ENCODE results near the gene XCL2. TPM values are rescaled to one million over a fixed set of nuclear protein-coding genes. Genes with fewer than 3 reads are reported as not detected.

The XCL2 gene
- total and polyA plus RNA-seq, 2 donors = 6.1 to 15.4 TPM

GRCh38 chr1:168512864-168513595 is 30.8 kb downstream of the XCL2 start:
- no peak overlapping the region for H3K4me3 ChIP-seq (ENCODE audit: low read length in 2 of 2)
- no peaks in the 10 kb centered on the region for H3K27me3 ChIP-seq (ENCODE audit: control insufficient read depth in 2 of 2, insufficient read depth in 1 of 2, low read length in 1 of 2)
- DNase-seq (ENCODE audit: low read depth in 6 of 9, low spot score in 9 of 9) = peak in 2 of 9 donors; percentile 32 to 67
- H3K4me1 ChIP-seq (ENCODE audit: control insufficient read depth in 2 of 2, insufficient read depth in 2 of 2, low read length in 2 of 2) = peaks cover 16 to 30% of the 10 kb centered on the region in 2 donors
- H3K27ac ChIP-seq (ENCODE audit: low read depth in 1 of 2, low read length in 1 of 2) = no peak overlapping the region
- no peaks in the 10 kb centered on the region for H3K36me3 ChIP-seq (ENCODE audit: control insufficient read depth in 2 of 2, insufficient read depth in 2 of 2, low read length in 1 of 2)
- WGBS = 65% methylated on average over 13 of the region's 13 CpGs
- no peaks in the 10 kb centered on the region for H3K9me3 ChIP-seq (ENCODE audit: control insufficient read depth in 2 of 2, insufficient read depth in 1 of 2, low read length in 1 of 2)

GRCh38 chr1:168509875-168510791 is 33.7 kb downstream of the XCL2 start:
- no peaks in the 10 kb centered on the region for H3K36me3 ChIP-seq (ENCODE audit: control insufficient read depth in 2 of 2, insufficient read depth in 2 of 2, low read length in 1 of 2)
- 93% methylated on average over 13 of the region's 13 CpGs for WGBS
- no peaks in the 10 kb centered on the region for H3K27me3 ChIP-seq (ENCODE audit: control insufficient read depth in 2 of 2, insufficient read depth in 1 of 2, low read length in 1 of 2)
- H3K9me3 ChIP-seq (ENCODE audit: control insufficient read depth in 2 of 2, insufficient read depth in 1 of 2, low read length in 1 of 2) = no peaks in the 10 kb centered on the region
- H3K4me1 ChIP-seq (ENCODE audit: control insufficient read depth in 2 of 2, insufficient read depth in 2 of 2, low read length in 2 of 2) = peaks cover 16 to 29% of the 10 kb centered on the region in 2 donors
- no peak for DNase-seq (ENCODE audit: low read depth in 6 of 9, low spot score in 9 of 9)
- H3K4me3 ChIP-seq (ENCODE audit: low read length in 2 of 2) = no peak overlapping the region
- H3K27ac ChIP-seq (ENCODE audit: low read depth in 1 of 2, low read length in 1 of 2) = no peak overlapping the region

DNA sequence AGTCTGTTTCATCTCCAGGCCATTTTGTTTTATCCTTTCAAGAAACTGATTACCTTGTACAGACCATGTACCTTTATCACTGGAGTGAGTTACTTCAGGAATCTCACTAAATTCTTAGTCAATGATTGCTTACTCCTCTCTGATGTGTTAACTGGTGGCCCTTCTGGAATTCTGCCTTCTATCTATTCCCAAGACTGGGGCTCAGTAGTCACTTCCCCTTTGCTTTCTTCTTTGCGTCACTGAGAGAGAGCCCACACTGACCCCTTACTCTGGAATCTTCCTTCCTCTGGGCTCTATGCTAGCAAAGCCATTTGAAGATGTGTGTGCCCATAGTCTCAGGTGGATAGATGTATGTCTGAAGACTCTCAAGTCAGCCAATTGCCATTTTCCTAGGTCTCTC is 34.6 kb downstream of the XCL2 start:
- H3K9me3 ChIP-seq (ENCODE audit: control insufficient read depth in 2 of 2, insufficient read depth in 1 of 2, low read length in 1 of 2) = no peaks in the 10 kb centered on the region
- no peak overlapping the region for H3K27ac ChIP-seq (ENCODE audit: low read depth in 1 of 2, low read length in 1 of 2)
- H3K36me3 ChIP-seq (ENCODE audit: control insufficient read depth in 2 of 2, insufficient read depth in 2 of 2, low read length in 1 of 2) = no peaks in the 10 kb centered on the region
- H3K4me1 ChIP-seq (ENCODE audit: control insufficient read depth in 2 of 2, insufficient read depth in 2 of 2, low read length in 2 of 2) = peaks cover 11 to 26% of the 10 kb centered on the region in 2 donors
- H3K4me3 ChIP-seq (ENCODE audit: low read length in 2 of 2) = no peak overlapping the region
- no peak for DNase-seq (ENCODE audit: low read depth in 6 of 9, low spot score in 9 of 9)
- 98% methylated on average over 1 of the region's 1 CpG for WGBS
- no peaks in the 10 kb centered on the region for H3K27me3 ChIP-seq (ENCODE audit: control insufficient read depth in 2 of 2, insufficient read depth in 1 of 2, low read length in 1 of 2)

GRCh38 chr1:168507828-168508227 is 36.0 kb downstream of the XCL2 start:
- Histone ChIP-seq H3K36me3 (ENCODE audit: control insufficient read depth in 2 of 2, insufficient read depth in 2 of 2, low read length in 1 of 2) (no peaks in the 10 kb centered on the region), H3K9me3 (ENCODE audit: control insufficient read depth in 2 of 2, insufficient read depth in 1 of 2, low read length in 1 of 2) (no peaks in the 10 kb centered on the region), H3K27me3 (ENCODE audit: control insufficient read depth in 2 of 2, insufficient read depth in 1 of 2, low read length in 1 of 2) (no peaks in the 10 kb centered on the region), H3K4me1 (ENCODE audit: control insufficient read depth in 2 of 2, insufficient read depth in 2 of 2, low read length in 2 of 2) (peaks cover 0 to 12% of the 10 kb centered on the region in 2 donors), H3K27ac (ENCODE audit: low read depth in 1 of 2, low read length in 1 of 2) (no peak overlapping the region), H3K4me3 (ENCODE audit: low read length in 2 of 2) (no peak overlapping the region)
- WGBS = 96% methylated on average over 4 of the region's 4 CpGs
- no peak for DNase-seq (ENCODE audit: low read depth in 6 of 9, low spot score in 9 of 9)

- Histone ChIP-seq H3K27ac (ENCODE audit: low read depth in 1 of 2, low read length in 1 of 2) (no peak overlapping the region), H3K9me3 (ENCODE audit: control insufficient read depth in 2 of 2, insufficient read depth in 1 of 2, low read length in 1 of 2) (no peaks in the 10 kb centered on the region), H3K4me1 (ENCODE audit: control insufficient read depth in 2 of 2, insufficient read depth in 2 of 2, low read length in 2 of 2) (peaks cover 0 to 11% of the 10 kb centered on the region in 2 donors), H3K4me3 (ENCODE audit: low read length in 2 of 2) (no peak overlapping the region), H3K36me3 (ENCODE audit: control insufficient read depth in 2 of 2, insufficient read depth in 2 of 2, low read length in 1 of 2) (no peaks in the 10 kb centered on the region), H3K27me3 (ENCODE audit: control insufficient read depth in 2 of 2, insufficient read depth in 1 of 2, low read length in 1 of 2) (no peaks in the 10 kb centered on the region)
- no peak for DNase-seq (ENCODE audit: low read depth in 6 of 9, low spot score in 9 of 9)
- 95% methylated on average over 3 of the region's 3 CpGs for WGBS
These were observed 36.6 kb downstream of the XCL2 start for GRCh38 chr1:168507231-168507630.

GRCh38 chr1:168506204-168506819 is 37.5 kb downstream of the XCL2 start:
- no peak overlapping the region for H3K27ac ChIP-seq (ENCODE audit: low read depth in 1 of 2, low read length in 1 of 2)
- H3K4me1 ChIP-seq (ENCODE audit: control insufficient read depth in 2 of 2, insufficient read depth in 2 of 2, low read length in 2 of 2) = peaks cover 0 to 11% of the 10 kb centered on the region in 2 donors
- no peaks in the 10 kb centered on the region for H3K9me3 ChIP-seq (ENCODE audit: control insufficient read depth in 2 of 2, insufficient read depth in 1 of 2, low read length in 1 of 2)
- H3K36me3 ChIP-seq (ENCODE audit: control insufficient read depth in 2 of 2, insufficient read depth in 2 of 2, low read length in 1 of 2) = no peaks in the 10 kb centered on the region
- no peak overlapping the region for H3K4me3 ChIP-seq (ENCODE audit: low read length in 2 of 2)
- WGBS = 95% methylated on average over 6 of the region's 6 CpGs
- no peaks in the 10 kb centered on the region for H3K27me3 ChIP-seq (ENCODE audit: control insufficient read depth in 2 of 2, insufficient read depth in 1 of 2, low read length in 1 of 2)
- DNase-seq (ENCODE audit: low read depth in 6 of 9, low spot score in 9 of 9) = no peak

DNA sequence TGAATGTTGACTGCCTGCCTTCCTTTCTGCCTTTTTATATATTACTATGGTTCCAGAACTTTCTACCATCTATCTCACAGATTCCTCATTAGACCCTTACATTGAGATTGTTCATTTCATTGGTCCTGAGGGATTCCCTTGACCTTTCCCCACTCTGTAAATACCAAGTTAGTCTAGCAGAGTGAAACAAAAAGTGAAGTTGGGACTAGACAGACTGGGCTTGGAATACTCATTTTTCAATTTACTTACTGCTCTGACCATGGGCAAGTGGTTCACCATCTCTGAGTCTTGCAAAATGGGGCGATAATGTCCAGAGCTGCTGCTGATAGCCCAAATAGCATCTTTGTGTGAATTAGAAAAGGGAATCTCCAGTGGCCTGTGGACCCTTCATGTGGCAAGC is 38.8 kb downstream of the XCL2 start:
- H3K27ac ChIP-seq (ENCODE audit: low read depth in 1 of 2, low read length in 1 of 2) = no peak overlapping the region
- H3K4me1 ChIP-seq (ENCODE audit: control insufficient read depth in 2 of 2, insufficient read depth in 2 of 2, low read length in 2 of 2) = peaks cover 0 to 7% of the 10 kb centered on the region in 2 donors
- DNase-seq (ENCODE audit: low read depth in 6 of 9, low spot score in 9 of 9) = no peak
- no peaks in the 10 kb centered on the region for H3K36me3 ChIP-seq (ENCODE audit: control insufficient read depth in 2 of 2, insufficient read depth in 2 of 2, low read length in 1 of 2)
- H3K27me3 ChIP-seq (ENCODE audit: control insufficient read depth in 2 of 2, insufficient read depth in 1 of 2, low read length in 1 of 2) = no peaks in the 10 kb centered on the region
- H3K9me3 ChIP-seq (ENCODE audit: control insufficient read depth in 2 of 2, insufficient read depth in 1 of 2, low read length in 1 of 2) = no peaks in the 10 kb centered on the region
- no peak overlapping the region for H3K4me3 ChIP-seq (ENCODE audit: low read length in 2 of 2)
- 100% methylated on average over 1 of the region's 1 CpG for WGBS

GRCh38 chr1:168504064-168504837 is 39.5 kb downstream of the XCL2 start:
- Histone ChIP-seq H3K9me3 (ENCODE audit: control insufficient read depth in 2 of 2, insufficient read depth in 1 of 2, low read length in 1 of 2) (no peaks in the 10 kb centered on the region), H3K27me3 (ENCODE audit: control insufficient read depth in 2 of 2, insufficient read depth in 1 of 2, low read length in 1 of 2) (no peaks in the 10 kb centered on the region), H3K36me3 (ENCODE audit: control insufficient read depth in 2 of 2, insufficient read depth in 2 of 2, low read length in 1 of 2) (no peaks in the 10 kb centered on the region), H3K4me1 (ENCODE audit: control insufficient read depth in 2 of 2, insufficient read depth in 2 of 2, low read length in 2 of 2) (peaks cover 0 to 5% of the 10 kb centered on the region in 2 donors), H3K27ac (ENCODE audit: low read depth in 1 of 2, low read length in 1 of 2) (no peak overlapping the region), H3K4me3 (ENCODE audit: low read length in 2 of 2) (no peak overlapping the region)
- DNase-seq (ENCODE audit: low read depth in 6 of 9, low spot score in 9 of 9) = peak in 1 of 9 donors; percentile 24
- 66% methylated on average over 4 of the region's 4 CpGs for WGBS

Measured in thymus (tissue), 11 donors.